ENCODE measurements around the gene SYT1.

- TF ChIP-seq CTCF (conservative IDR thresholded peaks at IDR 0.05; ENCODE audit: low read depth in 2 of 2) (no peak), EZH2 (IDR thresholded peaks at IDR 0.05; ENCODE audit: low read depth, unreplicated experiment) (no peak), REST (IDR thresholded peaks at IDR 0.05; ENCODE audit: unreplicated experiment) (no peak), JUNB (IDR thresholded peaks at IDR 0.05; ENCODE audit: unreplicated experiment) (no peak), POLR2AphosphoS5 (IDR thresholded peaks at IDR 0.05; ENCODE audit: low read depth) (no peak), ZNF114 (CRISPR knock-in tag; IDR thresholded peaks at IDR 0.05) (no peak), EZH2phosphoT487 (IDR thresholded peaks at IDR 0.05; ENCODE audit: unreplicated experiment) (no peak), ETS1 (IDR thresholded peaks at IDR 0.05) (no peak)
These were observed 184.4 kb downstream of the SYT1 start for GRCh38 chr12:79048962-79049361.
